IMR-90 (cell line): Measurements from ENCODE around the gene RAD51B. TPM values are rescaled to one million over a fixed set of nuclear protein-coding genes. Genes with fewer than 3 reads are reported as not detected.

Experiments used
- ATAC-seq: fragments of 200-7000 bp; cut with Tn5 transposase; 2 replicates; pipeline ENCODE4 v1.9.1; 2020; ENCODE audit warnings: low read depth, mild to moderate bottlenecking, moderate library complexity
- BruUV-seq: library from RNA; stranded (reverse); fragments of 400-500 nt; replicated peaks from 2 replicates; lab custom pipeline; 2021; lab: Mats Ljungman, UMichigan
- CTCF ChIA-PET: fragments of 300-600 bp; formaldehyde crosslinking; extraction: SDS; loops from one replicate; lab custom pipeline; 2021; ENCODE audit warnings: antibody characterized with exemption; lab: Yijun Ruan, JAX
- POLR2A ChIA-PET: fragments of 300-600 bp; sonication (Branson Sonifier 250); formaldehyde crosslinking; loops from one replicate; lab custom pipeline; 2022; ENCODE audit warnings: antibody characterized with exemption; ENCODE audit not compliant: unreplicated experiment; lab: Charles Lee
- DNase-seq: peaks from one replicate; pipeline ENCODE4 v3.0.0; 2013
- H2AFZ ChIP-seq: replicated peaks from 2 replicates; pipeline ENCODE3; 2013; ENCODE audit warnings: low read length, mild to moderate bottlenecking; ENCODE audit not compliant: poor library complexity
- H2AK5ac ChIP-seq: 2 replicates; pipeline ENCODE4 v1.6.1; 2013; ENCODE audit warnings: low read depth, low read length, inconsistent platforms
- H2AK9ac ChIP-seq: replicated peaks from 2 replicates; pipeline ENCODE3; 2013; ENCODE audit warnings: mild to moderate bottlenecking, low read depth, low read length, moderate library complexity; ENCODE audit not compliant: poor library complexity
- H2BK120ac ChIP-seq: 2 replicates; pipeline ENCODE4 v1.6.1; 2013; ENCODE audit warnings: low read depth, low read length, inconsistent platforms
- H2BK15ac ChIP-seq: 3 replicates; pipeline ENCODE4 v1.6.1; 2013; ENCODE audit warnings: low read depth, low read length, inconsistent platforms
- H2BK20ac ChIP-seq: 2 replicates; pipeline ENCODE4 v1.6.1; 2013; ENCODE audit warnings: low read depth, mild to moderate bottlenecking, inconsistent platforms, low read length, moderate library complexity
- H2BK5ac ChIP-seq: 2 replicates; pipeline ENCODE4 v1.6.1; 2013; ENCODE audit warnings: mild to moderate bottlenecking, low read depth, low read length, inconsistent platforms; ENCODE audit not compliant: poor library complexity, severe bottlenecking
- H3K14ac ChIP-seq: replicated peaks from 2 replicates; pipeline ENCODE4 v1.6.1; 2013; ENCODE audit warnings: low read depth, low read length, inconsistent platforms
- H3K18ac ChIP-seq: 2 replicates; pipeline ENCODE4 v1.6.1; 2013; ENCODE audit warnings: low read depth, low read length, control low read depth
- H3K23ac ChIP-seq: 2 replicates; pipeline ENCODE4 v1.6.1; 2013; ENCODE audit warnings: low read depth, low read length, inconsistent platforms
- H3K27ac ChIP-seq: 2 replicates; pipeline ENCODE4 v1.5.1; 2013; ENCODE audit warnings: mild to moderate bottlenecking, control low read depth, low read length; ENCODE audit not compliant: insufficient read depth
- H3K27me3 ChIP-seq: 2 replicates; pipeline ENCODE4 v1.6.1; 2013; ENCODE audit warnings: low read length; ENCODE audit not compliant: control insufficient read depth, insufficient read depth
- H3K36me3 ChIP-seq: 2 replicates; pipeline ENCODE4 v1.6.1; 2013; ENCODE audit warnings: low read length, mixed read lengths; ENCODE audit not compliant: control insufficient read depth, insufficient read depth
- H3K4ac ChIP-seq: 2 replicates; pipeline ENCODE4 v1.6.1; 2013; ENCODE audit warnings: low read depth, low read length, inconsistent platforms
- H3K4me1 ChIP-seq: 2 replicates; pipeline ENCODE4 v1.6.1; 2013; ENCODE audit warnings: low read length, mixed read lengths; ENCODE audit not compliant: control insufficient read depth, insufficient read depth
- H3K4me2 ChIP-seq: 2 replicates; pipeline ENCODE4 v1.6.1; 2013; ENCODE audit warnings: low read depth, mild to moderate bottlenecking, control low read depth, low read length, moderate library complexity
- H3K4me3 ChIP-seq: 2 replicates; pipeline ENCODE4 v1.5.1; 2013; ENCODE audit warnings: low read depth, mild to moderate bottlenecking, control low read depth, low read length, moderate library complexity; ENCODE audit not compliant: insufficient read depth
- H3K56ac ChIP-seq: 2 replicates; pipeline ENCODE4 v1.6.1; 2013; ENCODE audit warnings: low read length, inconsistent platforms; ENCODE audit not compliant: insufficient read depth; ENCODE audit errors: extremely low read depth
- H3K79me1 ChIP-seq, 2 experiments: 2 replicates each; pipeline ENCODE4 v1.6.1; 2013; ENCODE audit warnings: low read length in 2 of 2, inconsistent platforms in 1 of 2, low read depth in 1 of 2
- H3K9ac ChIP-seq: 2 replicates; pipeline ENCODE4 v1.6.1; 2013; ENCODE audit warnings: low read depth, low read length, control low read depth
- H3K9me1 ChIP-seq: 2 replicates; pipeline ENCODE4 v1.6.1; 2013; ENCODE audit warnings: low read length, inconsistent platforms; ENCODE audit not compliant: insufficient read depth
- H3K9me3 ChIP-seq: 2 replicates; pipeline ENCODE4 v1.6.1; 2013; ENCODE audit warnings: low read length; ENCODE audit not compliant: control insufficient read depth, insufficient read depth
- H4K20me1 ChIP-seq: 2 replicates; pipeline ENCODE4 v1.6.1; 2013; ENCODE audit warnings: low read length, inconsistent platforms; ENCODE audit not compliant: insufficient read depth
- H4K5ac ChIP-seq: 2 replicates; pipeline ENCODE4 v1.6.1; 2013; ENCODE audit warnings: mild to moderate bottlenecking, low read depth, low read length, control low read depth
- H4K8ac ChIP-seq, 2 experiments: 2 replicates each; pipeline ENCODE4 v1.6.1; 2013; ENCODE audit warnings: low read depth in 2 of 2, low read length in 2 of 2, control low read depth in 1 of 2, inconsistent platforms in 1 of 2
- H4K91ac ChIP-seq: 2 replicates; pipeline ENCODE4 v1.6.1; 2013; ENCODE audit warnings: low read depth, low read length, inconsistent platforms; ENCODE audit not compliant: insufficient read depth
- BHLHE40 ChIP-seq: fragments of 150-350 bp; IDR thresholded peaks from 2 replicates; pipeline ENCODE4 v1.6.1; 2016; ENCODE audit warnings: mild to moderate bottlenecking, low read depth, low read length
- CEBPB ChIP-seq: IDR thresholded peaks from 2 replicates; pipeline ENCODE4 v1.6.1; 2012; ENCODE audit warnings: low read depth, low read length, improper control_type of control experiment
- CHD1 ChIP-seq: IDR thresholded peaks from 2 replicates; pipeline ENCODE4 v1.6.1; 2012; ENCODE audit warnings: low read depth, low read length, improper control_type of control experiment
- ELK1 ChIP-seq: fragments of 150-350 bp; IDR thresholded peaks from 2 replicates; pipeline ENCODE4 v1.6.1; 2016; ENCODE audit warnings: low read depth, mild to moderate bottlenecking, low read length, moderate library complexity, borderline replicate concordance
- FOS ChIP-seq: fragments of 150-350 bp; IDR thresholded peaks from 2 replicates; pipeline ENCODE4 v1.6.1; 2016; ENCODE audit warnings: low read depth, low read length
- MAFK ChIP-seq: IDR thresholded peaks from 2 replicates; pipeline ENCODE4 v1.6.1; 2012; ENCODE audit warnings: low read depth, low read length, improper control_type of control experiment
- MAZ ChIP-seq: IDR thresholded peaks from 2 replicates; pipeline ENCODE4 v1.6.1; 2012; ENCODE audit warnings: low read depth, mild to moderate bottlenecking, low read length, improper control_type of control experiment, moderate library complexity, borderline replicate concordance
- MXI1 ChIP-seq: IDR thresholded peaks from 2 replicates; pipeline ENCODE4 v1.6.1; 2012; ENCODE audit warnings: low read depth, mild to moderate bottlenecking, low read length, moderate library complexity, borderline replicate concordance
- NFE2L2 ChIP-seq: fragments of 150-350 bp; IDR thresholded peaks from 2 replicates; pipeline ENCODE4 v1.6.1; 2016; ENCODE audit warnings: low read depth, mild to moderate bottlenecking, low read length
- POLR2A ChIP-seq: IDR thresholded peaks from 2 replicates; pipeline ENCODE4 v1.6.1; 2012; ENCODE audit warnings: mild to moderate bottlenecking, low read depth, low read length
- RAD21 ChIP-seq: IDR thresholded peaks from 2 replicates; pipeline ENCODE4 v1.6.1; 2012; ENCODE audit warnings: low read length, improper control_type of control experiment
- RCOR1 ChIP-seq: IDR thresholded peaks from 2 replicates; pipeline ENCODE4 v1.6.1; 2012; ENCODE audit warnings: mild to moderate bottlenecking, low read length, improper control_type of control experiment; ENCODE audit not compliant: insufficient replicate concordance
- RFX5 ChIP-seq: IDR thresholded peaks from 2 replicates; pipeline ENCODE4 v1.8.0; 2012; ENCODE audit warnings: low read depth, mild to moderate bottlenecking, low read length, moderate library complexity
- SMC3 ChIP-seq: fragments of 150-350 bp; IDR thresholded peaks from 2 replicates; pipeline ENCODE4 v1.6.1; 2016; ENCODE audit warnings: low read depth, mild to moderate bottlenecking, antibody characterized with exemption, low read length, moderate library complexity
- USF2 ChIP-seq: fragments of 150-350 bp; IDR thresholded peaks from 2 replicates; pipeline ENCODE4 v1.6.1; 2017; ENCODE audit warnings: mild to moderate bottlenecking, antibody characterized with exemption, low read length, low read depth
- WGBS, 2 experiments: methylation state at CpG; one replicate each; pipeline versions ENCODE4 v1.1.5 to v1.1.7; 2013; ENCODE audit warnings: missing lambda C conversion rate in 2 of 2; ENCODE audit not compliant: insufficient read length in 1 of 2; ENCODE audit errors: extremely low coverage in 2 of 2; 5-methylcytosine and 5-hydroxymethylcytosine counted together
- dilution Hi-C: fragments of 300-500 bp; cut with HindIII; formaldehyde crosslinking; loops from one replicate; pipeline ENCODE4 v1.14.3; 2018; ENCODE audit warnings: low sequenced_read_pairs; ENCODE audit not compliant: unreplicated experiment
- in situ Hi-C: fragments of 300-500 bp; cut with MboI; formaldehyde crosslinking; loops from 3 replicates; pipeline ENCODE4 v1.14.3; 2019; ENCODE audit warnings: low sequenced_read_pairs, inconsistent platforms, mixed read lengths
- intact Hi-C: fragments of 100-400 bp; cut with micrococcal nuclease; formaldehyde crosslinking; loops from 2 replicates; pipeline ENCODE4 v1.10.0; 2022
- polyA plus RNA-seq, 3 experiments: library from polyadenylated mRNA; depleted of rRNA; stranded (reverse); fragments of >200 nt; gene quantifications; 2 replicates each; pipeline ENCODE4 v1.2.3, GENCODE V29; 2012; ENCODE audit warnings: low replicate concordance in 1 of 3
- total RNA-seq: library from RNA; depleted of rRNA; stranded (reverse); fragments of >200 nt; gene quantifications from 2 replicates; pipeline ENCODE4 v1.2.3, GENCODE V29; 2012
- TF ChIP-seq, protein P1 (sequence below): conservative IDR thresholded peaks from 2 replicates; pipeline ENCODE4 v1.5.1; 2012; ENCODE audit warnings: mild to moderate bottlenecking, low read depth, low read length, improper control_type of control experiment

The RAD51B gene
- total and polyA plus RNA-seq, 2 of the 4 experiments (the other 2 are of a cell fraction) = 5.1 to 18.8 TPM

- ChIA-PET POLR2A (interaction anchor here (0.6 to 0.7 kb wide), 2 partner anchors 12 to 646 kb away, joined by 5 to 6 read pairs; no protein-coding TSS in a partner anchor), CTCF (no interaction called here)
- Histone ChIP-seq H2AK9ac (no peak overlapping the region), H3K4me2 (no peak overlapping the region; the same call in 1 of the 2 replicates), H4K20me1 (no peaks in the 10 kb centered on the region), H2BK5ac (no peak overlapping the region), H3K56ac (no peak overlapping the region), H3K9ac (no peak overlapping the region), H2BK20ac (no peak overlapping the region), H3K27ac (no peak overlapping the region), H2AFZ (no peak overlapping the region), H3K79me1 (no peaks in the 10 kb centered on the region), H3K4ac (no peak overlapping the region), H3K9me1 (no peaks in the 10 kb centered on the region), H2AK5ac (no peak overlapping the region), H3K9me3 (no peaks in the 10 kb centered on the region), H3K18ac (no peak overlapping the region), H3K27me3 (no peaks in the 10 kb centered on the region), H3K23ac (no peak overlapping the region), H4K5ac (no peak overlapping the region), H3K4me1 (peaks cover 2% of the 10 kb centered on the region; the same call in 1 of the 2 replicates), H2BK15ac (no peak overlapping the region), H3K14ac (no peak overlapping the region), H4K8ac (no peak overlapping the region), H2BK120ac (no peak overlapping the region), H4K91ac (no peak overlapping the region), H3K4me3 (no peak overlapping the region), H3K36me3 (no peaks in the 10 kb centered on the region)
- in situ Hi-C loops (no loop called here), intact Hi-C loops (no loop called here), dilution Hi-C loops (no loop called here)
- no TSS peak for BruUV-seq
- DNase-seq (peak; percentile 29), ATAC-seq (peak; percentile 53)
- no CpG with 5 or more reads among the region's 1 CpG for WGBS, 2 experiments
- TF ChIP-seq MXI1 = no peak
- no peak for TF ChIP-seq SMC3
- TF ChIP-seq, protein P1, sequence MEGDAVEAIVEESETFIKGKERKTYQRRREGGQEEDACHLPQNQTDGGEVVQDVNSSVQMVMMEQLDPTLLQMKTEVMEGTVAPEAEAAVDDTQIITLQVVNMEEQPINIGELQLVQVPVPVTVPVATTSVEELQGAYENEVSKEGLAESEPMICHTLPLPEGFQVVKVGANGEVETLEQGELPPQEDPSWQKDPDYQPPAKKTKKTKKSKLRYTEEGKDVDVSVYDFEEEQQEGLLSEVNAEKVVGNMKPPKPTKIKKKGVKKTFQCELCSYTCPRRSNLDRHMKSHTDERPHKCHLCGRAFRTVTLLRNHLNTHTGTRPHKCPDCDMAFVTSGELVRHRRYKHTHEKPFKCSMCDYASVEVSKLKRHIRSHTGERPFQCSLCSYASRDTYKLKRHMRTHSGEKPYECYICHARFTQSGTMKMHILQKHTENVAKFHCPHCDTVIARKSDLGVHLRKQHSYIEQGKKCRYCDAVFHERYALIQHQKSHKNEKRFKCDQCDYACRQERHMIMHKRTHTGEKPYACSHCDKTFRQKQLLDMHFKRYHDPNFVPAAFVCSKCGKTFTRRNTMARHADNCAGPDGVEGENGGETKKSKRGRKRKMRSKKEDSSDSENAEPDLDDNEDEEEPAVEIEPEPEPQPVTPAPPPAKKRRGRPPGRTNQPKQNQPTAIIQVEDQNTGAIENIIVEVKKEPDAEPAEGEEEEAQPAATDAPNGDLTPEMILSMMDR = no peak
- no peak for TF ChIP-seq USF2
- no peak for TF ChIP-seq POLR2A
- TF ChIP-seq FOS = no peak
- TF ChIP-seq RAD21 = no peak
- TF ChIP-seq RFX5 = no peak
- TF ChIP-seq RCOR1 = no peak
- TF ChIP-seq CEBPB = no peak
- TF ChIP-seq BHLHE40 = no peak
- TF ChIP-seq CHD1 = no peak
- no peak for TF ChIP-seq NFE2L2
- no peak for TF ChIP-seq MAFK
- TF ChIP-seq ELK1 = no peak
- TF ChIP-seq MAZ = no peak
Measured at GRCh38 chr14:68331991-68332390, 512.4 kb downstream of the RAD51B start.
